RPMI7951 (cell line): Measurements from ENCODE around the gene SCGB3A2. TPM values are rescaled to one million over a fixed set of nuclear protein-coding genes. Genes with fewer than 3 reads are reported as not detected.
A peak's percentile ranks its signal among the peaks of the same experiment; 100 is the strongest.

Source experiments
- DNase-seq: peaks from one replicate; pipeline ENCODE4 v3.0.0-alpha.2; 2012; ENCODE audit warnings: low read depth
- total RNA-seq: library from RNA; depleted of rRNA; stranded (reverse); fragments of >200 nt; shearing (Covaris generic); gene quantifications from 2 replicates; pipeline ENCODE4 v1.2.3, GENCODE V29; 2014; rRNA removed

SCGB3A2 gene
- total RNA-seq, 1 experiment from 2014 or later, result not detected

DNA sequence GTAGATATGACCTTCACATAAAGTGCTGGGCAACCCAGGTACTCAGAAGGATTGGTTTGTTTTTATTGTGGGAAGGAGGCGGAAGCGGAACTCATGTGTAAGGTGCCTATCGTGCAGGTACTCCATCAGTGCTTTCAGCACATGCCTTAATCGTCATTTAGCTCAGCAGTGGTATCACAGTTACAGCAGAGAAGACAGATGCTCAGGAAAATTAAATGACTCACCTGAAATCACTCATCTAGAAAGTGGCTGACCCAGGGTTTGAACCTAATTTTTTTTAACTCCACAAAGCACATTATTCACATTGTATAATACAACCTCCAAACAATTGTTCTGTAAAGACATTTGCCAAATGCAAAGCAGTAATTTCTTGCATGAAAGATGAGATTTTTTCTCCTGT, 25.6 kb downstream of the SCGB3A2 start:
- no peak for DNase-seq

DNA sequence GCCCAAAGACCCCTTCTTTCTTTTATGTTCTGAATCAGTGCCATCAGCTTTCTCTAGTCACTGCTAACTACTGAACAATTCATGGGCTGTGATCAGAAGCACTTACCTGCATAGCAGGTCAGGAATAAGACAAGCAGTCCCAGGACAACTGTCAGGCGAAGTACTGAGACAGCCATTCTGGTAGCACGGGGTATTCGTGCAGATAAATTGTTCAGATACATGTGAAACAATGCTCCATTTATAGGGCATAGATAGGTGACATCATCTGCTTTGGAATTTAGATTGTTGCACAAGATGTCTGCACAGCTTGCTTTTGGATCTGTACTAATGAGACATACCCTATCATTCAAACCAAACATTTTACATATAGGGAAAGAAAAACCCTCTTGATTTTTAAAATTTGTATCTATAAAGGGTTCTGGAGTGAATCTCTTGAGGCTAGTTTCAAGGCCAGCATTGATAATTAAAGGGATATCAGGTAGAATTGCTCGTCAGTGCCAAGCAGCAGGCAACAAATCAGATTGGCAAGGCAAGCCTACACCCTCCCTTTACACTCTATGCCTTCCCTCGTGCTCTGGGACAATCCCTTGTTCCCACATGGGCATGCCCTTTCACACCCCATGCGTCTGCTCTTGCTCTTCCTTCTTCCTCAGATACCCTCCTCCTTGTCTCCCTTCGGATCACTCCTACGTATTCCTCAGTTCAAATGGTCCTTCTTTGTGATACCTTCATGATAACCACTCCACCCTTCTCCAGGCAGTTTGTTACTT, 28.0 kb downstream of the SCGB3A2 start, which contains the start of gene C5orf46:
Gene C5orf46 (minus strand): TSS at position 213 of the 770 bp plus-strand sequence. CDS start 37 bp downstream, at position 176.
- DNase-seq, result peak; percentile 56

DNA sequence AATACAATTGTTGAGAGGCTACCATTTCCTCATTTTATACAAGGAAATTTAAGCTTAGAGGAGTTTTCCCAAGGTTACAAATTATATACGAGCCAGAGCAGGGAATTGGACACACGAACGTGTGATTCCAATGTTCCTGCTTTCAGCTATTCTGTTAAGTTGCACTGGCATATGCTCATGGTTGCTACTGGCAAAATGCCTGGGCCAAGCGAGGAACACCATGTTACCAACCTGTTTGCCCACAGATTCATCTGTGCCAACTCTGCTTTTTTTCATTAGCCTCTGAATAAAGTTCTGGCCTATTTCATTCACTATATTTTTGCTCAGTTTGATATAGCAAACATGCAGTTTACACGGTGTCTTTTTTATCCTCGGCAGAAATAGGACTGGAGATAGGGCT, 32.9 kb downstream of the SCGB3A2 start:
- DNase-seq, result no peak

DNA sequence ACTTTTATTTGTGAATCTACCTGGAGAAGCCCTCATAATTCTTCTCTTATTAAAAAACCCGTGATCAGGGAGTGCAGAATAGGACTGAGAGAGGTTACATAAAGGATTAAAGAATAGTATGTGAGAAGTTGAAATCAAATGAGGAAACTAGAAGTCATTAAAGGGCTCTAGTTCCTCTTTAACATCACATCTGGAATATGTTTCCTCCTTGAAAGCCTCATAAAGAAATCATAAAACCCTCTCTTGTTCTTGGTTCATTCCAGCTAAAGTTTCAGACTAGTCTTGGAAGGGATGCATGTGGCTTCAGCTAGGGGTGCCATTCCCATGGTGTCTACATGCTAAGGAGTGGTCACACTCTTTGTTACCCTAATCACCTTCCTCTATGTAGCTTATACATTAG, 33.5 kb downstream of the SCGB3A2 start:
- no peak for DNase-seq

DNA sequence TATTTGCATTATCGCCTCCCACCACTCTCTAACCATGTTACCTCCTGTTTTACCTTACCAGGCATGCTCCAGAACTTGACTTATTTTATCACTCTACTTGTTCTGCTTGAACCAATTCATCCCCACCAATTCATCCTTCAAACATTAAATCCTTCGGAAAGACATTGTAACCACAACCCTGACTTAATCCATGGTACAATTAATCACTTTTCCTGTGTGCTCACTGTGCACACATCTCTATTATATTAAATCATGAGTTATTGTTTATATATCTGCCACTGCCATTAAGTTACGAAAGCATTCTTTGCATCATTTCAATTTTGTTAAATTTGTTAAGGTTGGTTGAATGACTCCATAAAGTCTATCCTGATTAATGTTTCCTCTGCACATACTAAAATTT, 35.3 kb downstream of the SCGB3A2 start:
- no peak for DNase-seq

DNA sequence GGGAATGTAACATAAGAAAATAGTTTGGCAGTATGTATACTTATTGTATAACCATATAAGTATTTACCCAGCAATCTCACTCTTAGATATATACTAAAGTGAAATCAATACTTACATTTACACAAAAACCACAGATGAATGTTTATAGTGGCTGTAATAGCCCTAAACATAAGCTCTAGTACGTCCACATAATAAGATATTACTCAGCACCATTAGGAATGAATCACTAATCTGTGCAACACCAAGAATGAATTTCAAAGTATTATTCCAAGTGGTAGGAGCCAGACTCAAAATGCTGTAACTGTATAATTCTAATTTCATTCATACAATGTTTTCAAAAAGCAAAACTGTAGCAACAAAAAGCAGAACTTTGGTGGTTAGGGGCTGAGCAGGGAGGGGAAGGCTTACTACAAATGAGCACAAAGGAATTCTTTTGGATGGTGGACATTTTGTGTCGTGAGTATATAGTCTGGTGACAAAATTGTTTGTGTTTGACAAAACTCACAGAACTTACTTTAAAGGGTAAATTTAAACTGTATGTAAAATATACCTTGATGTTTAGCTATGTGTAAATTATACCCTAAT, 39.7 kb downstream of the SCGB3A2 start:
- DNase-seq, result no peak

DNA sequence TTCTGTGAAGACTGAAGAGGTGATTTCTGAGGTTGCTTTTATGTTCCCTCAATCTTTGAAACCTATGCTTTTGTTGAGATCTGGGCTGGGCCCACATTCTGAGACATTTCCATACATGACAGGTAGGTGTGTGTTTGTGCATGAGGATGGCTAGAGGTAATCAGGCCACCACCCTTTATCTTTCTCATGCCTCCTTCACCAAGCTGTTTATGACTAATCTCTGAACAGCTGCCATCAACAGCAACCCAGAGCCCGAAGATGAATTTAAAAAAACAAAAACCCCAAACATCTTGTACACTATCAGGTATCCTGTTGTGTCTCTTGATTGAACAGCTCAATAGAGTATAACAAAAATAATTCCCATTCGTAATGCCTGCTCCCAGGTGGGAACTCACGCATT, 40.4 kb downstream of the SCGB3A2 start:
- DNase-seq, result no peak

DNA sequence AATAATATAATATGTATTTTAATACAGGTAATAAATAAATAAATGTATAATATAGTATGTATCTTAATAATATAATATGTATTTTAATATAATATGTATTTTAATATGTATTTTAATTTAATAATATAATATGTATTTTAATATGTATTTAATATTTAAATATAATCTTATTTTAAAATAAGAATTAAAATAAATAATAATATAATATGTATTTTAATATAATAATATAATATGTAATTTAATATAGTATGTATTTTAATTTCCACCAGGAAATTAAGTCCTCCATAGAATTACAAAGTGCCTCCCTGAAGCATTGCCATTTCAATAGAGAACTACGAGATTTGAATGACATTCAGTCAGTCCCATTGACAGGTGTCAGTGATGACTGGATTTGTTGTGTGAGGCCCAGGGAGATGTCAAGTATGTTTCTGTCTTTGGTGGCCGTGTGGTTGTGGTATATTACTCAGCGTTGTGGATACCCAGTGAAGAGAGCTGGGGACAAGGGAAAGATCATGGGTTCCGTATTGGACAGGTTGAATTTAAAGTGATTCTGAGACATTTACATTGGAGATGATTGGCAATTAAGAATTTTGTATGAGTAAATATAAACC, 42.0 kb downstream of the SCGB3A2 start:
- DNase-seq, result no peak

DNA sequence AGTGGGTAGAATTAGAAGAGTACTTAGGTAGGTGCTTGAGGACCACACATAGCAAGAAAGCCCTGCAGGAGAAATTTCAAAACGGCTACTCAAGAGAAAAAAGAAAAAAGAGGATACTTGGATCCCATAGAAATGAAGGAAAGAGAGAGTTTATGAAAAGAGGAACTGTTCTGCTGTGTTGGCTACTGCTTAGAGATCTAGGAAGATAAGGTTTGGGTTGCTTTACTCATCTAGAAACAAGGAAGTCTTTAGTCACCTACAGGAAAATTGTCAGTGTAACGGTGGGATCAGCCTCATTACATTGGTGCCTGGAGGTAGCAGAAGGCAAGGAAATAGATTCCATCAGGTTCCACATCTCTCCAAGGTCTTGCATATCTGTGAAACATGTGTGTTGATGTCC, 42.6 kb downstream of the SCGB3A2 start:
- no peak for DNase-seq

DNA sequence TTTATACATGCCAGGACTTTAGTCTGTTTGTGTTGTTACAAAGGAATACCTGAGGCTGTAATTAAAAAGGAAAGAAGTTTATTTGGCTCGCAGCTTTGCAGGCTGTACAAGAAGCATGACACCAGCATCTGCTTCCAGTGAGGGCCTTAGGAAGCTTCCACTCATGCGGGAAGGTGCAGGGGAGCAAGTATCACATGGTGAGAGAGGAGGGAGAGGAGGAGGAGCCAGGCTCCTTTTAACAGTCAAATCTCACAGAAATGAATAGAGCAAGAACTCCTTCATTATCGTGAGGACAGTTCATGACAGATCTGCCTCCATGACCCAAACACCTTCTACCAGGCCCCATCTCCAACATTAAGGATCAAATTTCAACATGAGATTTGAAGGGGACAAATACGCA, 46.5 kb downstream of the SCGB3A2 start:
- no peak for DNase-seq

DNA sequence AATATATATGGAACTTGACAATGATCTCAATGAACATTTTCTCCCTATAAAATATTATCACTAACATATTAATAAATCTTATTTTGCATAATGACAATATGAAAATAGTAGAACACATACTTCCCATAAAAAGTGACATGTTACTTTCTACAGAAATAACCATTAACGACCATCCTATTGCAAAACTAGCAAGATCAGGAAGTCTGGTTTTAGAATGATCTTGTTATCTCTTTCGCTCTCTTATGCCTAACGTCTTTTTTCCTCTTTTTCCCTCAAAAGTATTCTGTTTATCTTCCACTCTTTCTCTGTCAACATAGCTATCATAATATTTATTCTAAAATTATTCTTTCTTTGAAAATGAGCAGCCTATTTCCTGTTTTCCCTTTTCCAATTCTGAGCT, 49.4 kb downstream of the SCGB3A2 start:
- no peak for DNase-seq

DNA sequence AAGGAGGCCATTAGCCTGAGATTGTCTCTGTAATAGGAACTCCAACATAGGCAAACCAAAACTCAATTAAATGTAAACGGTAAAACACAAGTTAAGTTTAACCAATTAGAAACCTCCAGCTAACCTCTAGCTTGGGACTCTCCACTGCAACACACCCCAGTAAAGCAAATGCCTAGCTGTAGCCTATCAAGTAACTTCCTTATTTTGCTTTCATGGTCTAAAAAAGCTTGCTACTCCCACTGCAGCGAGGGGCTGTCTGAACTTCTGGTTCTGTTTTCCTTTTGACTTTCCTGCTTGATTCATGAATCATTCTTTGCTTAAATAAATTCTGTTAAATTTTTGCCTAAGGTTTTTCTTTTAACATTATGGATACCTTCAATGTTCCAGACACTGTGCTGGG, 52.3 kb downstream of the SCGB3A2 start:
- DNase-seq, result no peak

Other genes with a start within 250 kb of the SCGB3A2 start
- gene JAKMIP2, start 96.0 kb upstream of the SCGB3A2 start, total RNA-seq, result under 0.01 TPM in 1 of 2 replicates, not detected in the other
- not detected in 2 replicates for gene SPINK1, start 47.0 kb upstream of the SCGB3A2 start, total RNA-seq
- gene C5orf46, start 27.8 kb downstream of the SCGB3A2 start, total RNA-seq, result 0.36 and 1.5 TPM in 2 replicates
- not detected in 2 replicates for gene SPINK5, start 185.3 kb downstream of the SCGB3A2 start, total RNA-seq